DMS53 treated with DMSO at 0.1 percent for 48 hours (cell line): Measurements from ENCODE around the gene FZD10.

Source experiments
- DNase-seq: peaks from one replicate; lab custom pipeline; 2025; ENCODE audit not compliant: unreplicated experiment; lab: John Stamatoyannopoulos, UW

FZD10 gene

DNA sequence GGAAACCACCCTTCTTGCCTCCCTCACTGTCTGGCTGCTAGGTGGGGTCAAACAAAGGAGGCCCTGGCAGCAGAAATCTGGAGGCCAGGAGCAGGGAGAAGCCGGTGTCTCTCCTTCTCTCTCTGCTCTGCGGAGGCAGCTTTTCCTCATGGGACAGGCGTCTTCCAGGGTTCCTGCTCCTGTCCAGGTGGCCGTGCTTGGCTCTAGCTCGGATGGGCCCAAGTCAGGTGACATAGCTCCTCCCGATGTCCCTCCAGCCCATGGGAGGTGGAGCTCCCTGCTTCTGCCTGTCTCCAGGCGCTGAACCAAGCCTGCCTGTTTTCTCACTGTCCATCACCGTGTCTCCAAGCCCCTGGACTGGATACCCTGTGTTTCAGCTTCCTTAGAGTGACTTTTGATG is 30.5 kb upstream of the FZD10 start:
- no peak for DNase-seq

GRCh38 chr12:130132831-130133511 is 29.3 kb upstream of the FZD10 start:
- peak; percentile 71 for DNase-seq

GRCh38 chr12:130133851-130134562 is 28.3 kb upstream of the FZD10 start:
- DNase-seq: no peak

DNA sequence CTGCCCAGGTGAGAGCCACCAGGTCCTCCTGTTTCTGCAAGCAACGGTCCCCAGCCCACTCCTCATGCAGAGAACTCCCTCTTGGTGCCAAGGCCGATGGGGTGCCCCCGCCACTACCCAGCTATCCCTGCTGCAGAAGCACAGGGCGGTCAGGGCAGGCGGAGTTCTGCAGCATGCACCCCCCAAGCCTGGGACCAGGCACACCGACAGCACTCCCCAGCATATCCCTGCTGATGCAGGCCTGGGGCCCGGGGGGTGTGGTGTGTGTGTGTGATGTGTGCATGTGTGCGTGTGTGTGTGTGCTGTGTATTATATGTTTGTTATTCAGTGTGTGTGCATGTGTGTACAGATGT is 27.7 kb upstream of the FZD10 start:
- no peak for DNase-seq

DNA sequence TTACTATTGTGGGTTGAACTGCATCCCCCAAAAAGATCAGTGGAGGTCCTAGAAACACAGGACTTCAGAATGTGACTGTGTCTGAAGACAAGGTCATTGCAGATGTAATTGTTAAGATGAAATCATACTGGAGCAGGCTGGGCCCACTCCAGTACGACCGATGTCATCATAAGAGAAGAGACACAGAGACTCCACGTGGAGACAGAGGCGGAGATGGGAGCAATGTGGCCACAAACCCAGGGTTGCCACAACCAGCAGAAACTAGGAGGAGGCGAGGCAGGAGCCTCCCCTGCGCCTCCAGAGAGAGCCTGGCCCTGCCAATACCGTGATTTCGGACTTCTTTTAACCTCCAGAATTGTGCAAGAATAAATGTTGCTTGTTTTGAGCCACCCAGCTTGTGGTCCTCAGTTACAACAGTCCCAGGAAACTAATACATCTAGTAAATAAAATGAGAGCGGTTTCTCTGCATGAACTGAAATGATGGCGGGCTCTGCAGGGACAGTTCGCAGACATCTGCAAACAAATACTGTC is 25.7 kb upstream of the FZD10 start:
- DNase-seq: no peak

DNA sequence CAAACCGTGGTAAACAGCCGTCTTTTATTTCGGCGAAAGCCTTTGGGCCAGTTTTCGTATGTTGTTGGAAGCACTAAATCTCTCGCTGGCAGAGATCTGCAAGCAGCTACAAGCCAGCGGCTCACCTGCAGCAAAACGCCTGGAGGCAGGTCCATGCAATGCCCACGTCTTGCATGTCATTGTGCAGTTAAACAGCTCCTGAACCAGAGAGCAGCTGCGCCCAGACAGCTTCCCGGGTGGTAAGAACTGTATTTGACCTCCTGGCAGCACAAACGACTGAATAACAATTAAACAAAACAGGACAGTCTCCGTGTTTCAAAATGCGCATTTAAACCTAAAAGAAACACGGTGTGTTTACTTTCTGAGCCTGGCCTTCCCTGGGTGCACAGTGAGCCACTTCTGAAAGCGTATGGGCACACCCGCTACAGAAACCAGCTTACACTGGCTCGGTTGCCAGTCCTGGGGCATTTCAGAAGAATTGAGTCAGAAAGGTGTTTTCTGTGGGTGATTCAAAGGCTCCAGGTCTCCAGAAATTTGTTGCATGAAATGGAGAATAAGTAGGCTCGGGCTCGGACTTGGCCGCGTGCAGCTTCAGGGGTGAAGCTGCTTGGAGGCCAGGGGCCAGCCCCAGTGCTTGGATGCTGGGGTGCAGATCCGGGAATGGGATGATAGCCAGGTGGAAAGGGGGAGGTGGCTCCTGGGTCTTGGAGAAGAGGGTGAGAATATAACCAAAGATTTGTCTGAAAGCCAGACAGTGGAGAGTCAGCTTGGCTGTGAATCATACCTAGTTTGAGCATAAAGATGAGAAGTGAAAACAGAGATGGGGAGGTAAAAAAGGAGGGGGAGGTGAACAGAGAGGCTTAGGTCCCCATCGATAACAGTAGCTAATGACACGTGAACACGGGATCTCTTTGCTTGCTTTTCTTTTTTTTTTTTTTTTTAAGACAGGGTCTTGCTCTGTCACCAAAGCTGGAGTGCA is 24.9 kb upstream of the FZD10 start:
- DNase-seq: peak; percentile 37

DNA sequence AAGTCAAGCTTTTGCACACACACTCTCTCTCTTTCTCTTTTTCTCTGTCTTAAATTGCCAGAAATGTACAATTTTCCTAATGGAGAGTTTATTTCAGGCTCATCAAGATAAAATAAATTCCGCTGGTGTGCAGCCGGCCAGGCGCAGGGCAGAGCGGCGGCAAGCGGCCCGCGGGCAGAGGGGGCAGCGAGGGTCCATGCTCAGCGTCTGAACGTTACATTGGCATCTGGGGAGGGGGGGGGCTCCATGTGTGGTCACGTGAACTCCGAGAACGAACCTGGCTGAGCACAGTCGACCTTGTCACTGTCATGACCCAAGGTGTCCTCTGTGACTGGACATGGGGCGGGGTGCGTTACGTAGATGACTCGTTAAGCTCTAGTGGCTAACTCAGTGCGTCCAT is 23.8 kb upstream of the FZD10 start:
- DNase-seq: no peak

- no peak for DNase-seq
Measured at GRCh38 chr12:130139567-130140421, 22.5 kb upstream of the FZD10 start.

- no peak for DNase-seq
Measured at GRCh38 chr12:130141105-130141504, 21.2 kb upstream of the FZD10 start.

GRCh38 chr12:130141901-130142683 is 20.2 kb upstream of the FZD10 start:
- no peak for DNase-seq

DNA sequence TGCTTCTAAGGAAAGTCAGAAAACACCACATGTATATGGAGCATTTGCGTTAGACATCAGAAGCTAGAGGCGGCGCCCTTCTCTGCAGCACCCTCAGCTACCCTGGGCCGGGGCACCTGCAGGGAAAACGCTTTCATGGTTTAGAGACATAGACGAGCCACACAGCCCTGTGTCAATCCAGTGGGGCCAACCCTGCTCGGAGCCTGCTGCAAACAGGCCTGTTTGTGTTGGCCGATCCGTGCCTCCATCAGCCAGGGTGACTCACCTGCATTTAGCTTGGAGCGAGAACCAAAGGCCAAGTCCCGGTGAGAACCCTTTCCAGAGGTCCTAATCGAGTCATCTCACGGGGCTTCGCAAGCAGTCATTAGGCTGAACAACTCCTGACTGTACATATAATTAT is 19.5 kb upstream of the FZD10 start:
- DNase-seq: no peak

- DNase-seq: no peak
Measured at GRCh38 chr12:130143136-130143535, 19.1 kb upstream of the FZD10 start.

- no peak for DNase-seq
Measured at GRCh38 chr12:130144256-130144655, 18.0 kb upstream of the FZD10 start.

DNA sequence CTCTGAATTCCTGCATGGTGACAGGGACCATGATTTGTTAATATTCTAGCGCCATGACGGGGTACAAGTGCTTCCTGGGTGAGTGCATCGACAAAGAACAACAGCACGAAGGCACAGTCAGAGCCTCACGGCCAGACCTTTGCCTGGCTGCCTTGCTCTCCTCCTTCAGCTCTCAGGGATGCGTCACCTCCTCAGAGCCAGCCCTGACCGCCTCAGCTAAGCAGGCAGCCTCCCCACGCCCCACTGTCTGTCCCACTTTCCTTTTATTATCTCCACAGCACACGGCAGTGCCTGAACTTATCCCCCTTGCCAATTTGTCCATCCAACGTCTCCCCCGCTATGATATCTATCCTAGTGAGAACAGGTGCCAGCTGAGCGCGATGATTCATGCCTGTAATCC is 16.5 kb upstream of the FZD10 start:
- no peak for DNase-seq

- no peak for DNase-seq
Measured at GRCh38 chr12:130146176-130146931, 15.9 kb upstream of the FZD10 start.

- no peak for DNase-seq
Measured at GRCh38 chr12:130147875-130148596, 14.2 kb upstream of the FZD10 start.

- no peak for DNase-seq
Measured at GRCh38 chr12:130151846-130152245, 10.4 kb upstream of the FZD10 start.

DNA sequence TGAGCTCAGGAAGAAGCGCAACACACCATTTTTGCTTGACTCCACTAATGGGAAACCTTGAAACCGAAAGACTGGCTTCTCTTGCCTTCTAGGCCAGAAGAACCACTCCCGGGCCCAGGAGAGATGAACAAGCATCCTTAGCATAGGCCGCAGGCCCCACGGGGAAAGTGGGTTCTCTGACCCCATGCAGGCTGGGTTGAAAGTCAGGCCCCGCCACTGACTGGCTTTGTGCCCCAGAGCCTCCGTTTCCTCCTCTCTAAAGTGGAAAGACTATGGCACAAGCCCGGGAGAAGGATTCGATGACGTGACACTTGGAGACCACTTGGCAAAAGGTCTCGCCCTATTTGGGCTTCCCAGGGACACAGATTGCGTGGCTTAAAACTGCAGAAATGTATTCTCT is 9.9 kb upstream of the FZD10 start:
- DNase-seq: no peak
